Esophagus muscularis mucosa (tissue), 4 donors: ENCODE data around the gene NEURL1B.

Source experiments
- EP300 ChIP-seq: sonication (generic); formaldehyde crosslinking; IDR thresholded peaks from one replicate; pipeline ENCODE4 v1.6.1; 2017; ENCODE audit warnings: antibody characterized with exemption
- POLR2A ChIP-seq: fragments of 450-650 bp; IDR thresholded peaks from one replicate; pipeline ENCODE4 v1.6.1; 2017; ENCODE audit warnings: antibody characterized with exemption, moderate library complexity, mild to moderate bottlenecking, low read depth
- TF ChIP-seq, protein P1 (sequence below), 3 experiments: fragments of 200-600 bp in 2 of 3; fragments of 450-650 bp in 1 of 3; sonication (generic) in 2 of 3; IDR thresholded peaks; one replicate each; pipeline ENCODE4 v1.5.1; 2017 to 2019; ENCODE audit warnings: antibody characterized with exemption in 3 of 3, mild to moderate bottlenecking in 2 of 3, moderate library complexity in 1 of 3

- TF ChIP-seq, protein P1, sequence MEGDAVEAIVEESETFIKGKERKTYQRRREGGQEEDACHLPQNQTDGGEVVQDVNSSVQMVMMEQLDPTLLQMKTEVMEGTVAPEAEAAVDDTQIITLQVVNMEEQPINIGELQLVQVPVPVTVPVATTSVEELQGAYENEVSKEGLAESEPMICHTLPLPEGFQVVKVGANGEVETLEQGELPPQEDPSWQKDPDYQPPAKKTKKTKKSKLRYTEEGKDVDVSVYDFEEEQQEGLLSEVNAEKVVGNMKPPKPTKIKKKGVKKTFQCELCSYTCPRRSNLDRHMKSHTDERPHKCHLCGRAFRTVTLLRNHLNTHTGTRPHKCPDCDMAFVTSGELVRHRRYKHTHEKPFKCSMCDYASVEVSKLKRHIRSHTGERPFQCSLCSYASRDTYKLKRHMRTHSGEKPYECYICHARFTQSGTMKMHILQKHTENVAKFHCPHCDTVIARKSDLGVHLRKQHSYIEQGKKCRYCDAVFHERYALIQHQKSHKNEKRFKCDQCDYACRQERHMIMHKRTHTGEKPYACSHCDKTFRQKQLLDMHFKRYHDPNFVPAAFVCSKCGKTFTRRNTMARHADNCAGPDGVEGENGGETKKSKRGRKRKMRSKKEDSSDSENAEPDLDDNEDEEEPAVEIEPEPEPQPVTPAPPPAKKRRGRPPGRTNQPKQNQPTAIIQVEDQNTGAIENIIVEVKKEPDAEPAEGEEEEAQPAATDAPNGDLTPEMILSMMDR (IDR thresholded peaks at IDR 0.05), result no peak
- TF ChIP-seq POLR2A (no peak), EP300 (no peak)
Observed at GRCh38 chr5:172658391-172658790, 17.3 kb downstream of the NEURL1B start.
